Measurements from ENCODE around the gene GKN1. TPM values are rescaled to one million over a fixed set of nuclear protein-coding genes. Genes with fewer than 3 reads are reported as not detected.

The GKN1 gene
- total RNA-seq, 1 experiment from 2014 or later, result not detected

- TF ChIP-seq GABPB1 (CRISPR knock-in tag; IDR thresholded peaks at IDR 0.05) (peak; percentile 14; the same call in 1 of the 2 replicates), ZNF423 (CRISPR knock-in tag; IDR thresholded peaks at IDR 0.05) (0 out of 2 replicates have a peak, but pooled peaks have one; percentile 10), ZNF138 (CRISPR knock-in tag; conservative IDR thresholded peaks at IDR 0.05) (no peak), HMGXB4 (CRISPR knock-in tag; IDR thresholded peaks at IDR 0.05) (peak; percentile 53; the same call in 1 of the 2 replicates), ATF1 (CRISPR knock-in tag; IDR thresholded peaks at IDR 0.05) (0 out of 2 replicates have a peak, but pooled peaks have one; percentile 60), ZNF121 (CRISPR knock-in tag; IDR thresholded peaks at IDR 0.05) (no peak), CTCF (IDR thresholded peaks at IDR 0.05) (peak; percentile 73), ETV6 (CRISPR knock-in tag; IDR thresholded peaks at IDR 0.05) (0 out of 2 replicates have a peak, but pooled peaks have one; percentile 37)
- POLR2A ChIA-PET, result no interaction called here
- peak; percentile 70 for DNase-seq (ENCODE audit: low spot score)
- Mint-ChIP-seq H3K27ac (no peak overlapping the region), H3K36me3 (no peaks in the 10 kb centered on the region), H3K9me3 (peaks cover 14% of the 10 kb centered on the region), H3K4me3 (peak overlapping the region; percentile 70), H3K4me1 (peaks cover 12% of the 10 kb centered on the region), H3K27me3 (ENCODE audit: low read depth) (peaks cover 9% of the 10 kb centered on the region)
- peak; percentile 93 for ATAC-seq
- CTCF ChIA-PET, result interaction anchor here (0.5 to 2.7 kb wide), 54 partner anchors 8 to 781 kb away, joined by 3 to 45 read pairs (median 4); partner anchors contain the start of genes ANTXR1, APLF, FBXO48 and NFU1
Measured at GRCh38 chr2:68943581-68944568, 30.6 kb upstream of the GKN1 start.

- H3K4me3 Mint-ChIP-seq, result no peak overlapping the region
- CTCF ChIA-PET, result no interaction called here
- H3K4me1 Mint-ChIP-seq, result peaks cover 12% of the 10 kb centered on the region
- peaks cover 8% of the 10 kb centered on the region for H3K27me3 Mint-ChIP-seq (ENCODE audit: low read depth)
- no peak overlapping the region for H3K27ac Mint-ChIP-seq
- no peaks in the 10 kb centered on the region for H3K36me3 Mint-ChIP-seq
- no peaks in the 10 kb centered on the region for H3K9me3 Mint-ChIP-seq
- ATAC-seq, result no peak
- DNase-seq (ENCODE audit: low spot score), result no peak
- POLR2A ChIA-PET, result no interaction called here
- no peak for TF ChIP-seq NR2C2 (CRISPR knock-in tag; IDR thresholded peaks at IDR 0.05)
- no peak for TF ChIP-seq AR (CRISPR knock-in tag; IDR thresholded peaks at IDR 0.05)
- no peak for TF ChIP-seq PRDM15 (CRISPR knock-in tag; IDR thresholded peaks at IDR 0.05)
- no peak for TF ChIP-seq ATF2 (CRISPR knock-in tag; IDR thresholded peaks at IDR 0.05; ENCODE audit: borderline replicate concordance, low read depth)
- TF ChIP-seq ESRRA (CRISPR knock-in tag; IDR thresholded peaks at IDR 0.05; ENCODE audit: borderline replicate concordance), result no peak
- no peak for TF ChIP-seq GTF2I (CRISPR knock-in tag; conservative IDR thresholded peaks at IDR 0.05)
- no peak for TF ChIP-seq ZNF281 (CRISPR knock-in tag; IDR thresholded peaks at IDR 0.05)
- TF ChIP-seq NR1H2 (CRISPR knock-in tag; IDR thresholded peaks at IDR 0.05), result no peak
- no peak for TF ChIP-seq JAZF1 (CRISPR knock-in tag; IDR thresholded peaks at IDR 0.05)
Measured at GRCh38 chr2:68946117-68946516, 28.3 kb upstream of the GKN1 start.
